GM12878 (cell line): ENCODE results near the gene CLNS1A. TPM values are rescaled to one million over a fixed set of nuclear protein-coding genes. Genes with fewer than 3 reads are reported as not detected.

ENCODE experiments used
- ATAC-seq: fragments of 200-7000 bp; cut with Tn5 transposase; 3 replicates; pipeline ENCODE4 v1.9.1; 2020; ENCODE audit warnings: mild to moderate bottlenecking, moderate library complexity
- BruUV-seq: library from RNA; stranded (reverse); fragments of 400-500 nt; replicated peaks from 2 replicates; lab custom pipeline; 2021; lab: Mats Ljungman, UMichigan
- CTCF ChIA-PET: fragments of 300-600 bp; sonication (Branson Sonifier 250); formaldehyde crosslinking; extraction: SDS; loops from one replicate; lab custom pipeline; 2021; ENCODE audit warnings: inconsistent platforms; lab: Yijun Ruan, JAX
- POLR2A ChIA-PET: fragments of 350-600 bp; formaldehyde crosslinking; extraction: SDS; loops from one replicate; lab custom pipeline; 2021; ENCODE audit warnings: inconsistent platforms; lab: Charles Lee
- RAD21 ChIA-PET: fragments of 300-600 bp; sonication (Branson Sonifier 250); formaldehyde crosslinking; loops from one replicate; lab custom pipeline; 2023; ENCODE audit warnings: antibody characterized with exemption; ENCODE audit not compliant: unreplicated experiment; lab: Charles Lee
- SMC1A ChIA-PET: fragments of 300-600 bp; sonication (Branson Sonifier 250); formaldehyde crosslinking; loops from one replicate; lab custom pipeline; 2023; ENCODE audit not compliant: unreplicated experiment, uncharacterized antibody; lab: Charles Lee
- DNase-seq: peaks from one replicate; pipeline ENCODE4 v3.0.0-alpha.2; 2011; ENCODE audit warnings: low read depth, low spot score
- FAIRE-seq: peaks from 3 replicates; lab custom pipeline; 2011; peaks lifted over from hg19 to GRCh38; lab: Jason Lieb, UNC
- H2AFZ ChIP-seq: 2 replicates; pipeline ENCODE4 v1.6.0; 2011; ENCODE audit warnings: low read depth, low read length, control low read depth; ENCODE audit not compliant: control insufficient read depth
- H3K27ac ChIP-seq: 2 replicates; pipeline ENCODE4 v1.5.1; 2011; ENCODE audit warnings: control low read depth; ENCODE audit not compliant: control insufficient read depth, insufficient read depth
- H3K27me3 ChIP-seq, 2 experiments: replicated peaks in 1 of 2; 2 replicates each; pipeline versions ENCODE4 v1.6.0 to v1.6.1; 2011; ENCODE audit warnings: low read length in 1 of 2; ENCODE audit not compliant: control insufficient read depth in 2 of 2, insufficient read depth in 2 of 2
- H3K36me3 ChIP-seq, 2 experiments: 2 replicates each; pipeline ENCODE4 v1.5.1; 2011; ENCODE audit warnings: low read length in 1 of 2; ENCODE audit not compliant: control insufficient read depth in 2 of 2, insufficient read depth in 2 of 2
- H3K4me1 ChIP-seq: 2 replicates; pipeline ENCODE4 v1.6.1; 2011; ENCODE audit warnings: mild to moderate bottlenecking, low read length, moderate library complexity, mixed read lengths; ENCODE audit not compliant: control insufficient read depth, insufficient read depth
- H3K4me2 ChIP-seq: 2 replicates; pipeline ENCODE4 v1.6.0; 2011; ENCODE audit warnings: control low read depth; ENCODE audit not compliant: control insufficient read depth, insufficient read depth
- H3K4me3 ChIP-seq: fragments of 200-600 bp; sonication (generic); 2 replicates; pipeline ENCODE4 v1.5.1; 2016
- H3K79me2 ChIP-seq: 2 replicates; pipeline ENCODE4 v1.6.0; 2011; ENCODE audit warnings: low read length; ENCODE audit not compliant: control insufficient read depth, insufficient read depth
- H3K9ac ChIP-seq: 2 replicates; pipeline ENCODE4 v1.8.0; 2011; ENCODE audit warnings: low read length, control low read depth, mixed read lengths; ENCODE audit not compliant: control insufficient read depth, insufficient read depth
- H3K9me3 ChIP-seq: replicated peaks from 3 replicates; pipeline ENCODE4 v1.5.1; 2011; ENCODE audit warnings: mild to moderate bottlenecking, low read length; ENCODE audit not compliant: control insufficient read depth, insufficient read depth
- H4K20me1 ChIP-seq: 2 replicates; pipeline ENCODE4 v1.6.0; 2011; ENCODE audit not compliant: control insufficient read depth, insufficient read depth
- IKZF2 ChIP-seq, 2 experiments: fragments of 450-650 bp; IDR thresholded peaks; 2 replicates each; pipeline ENCODE4 v1.6.1; 2017; ENCODE audit warnings: mild to moderate bottlenecking in 2 of 2, moderate library complexity in 2 of 2
- SPI1 ChIP-seq: IDR thresholded peaks from 2 replicates; pipeline ENCODE4 v1.6.1; 2011; ENCODE audit warnings: low read depth, mild to moderate bottlenecking, low read length, moderate library complexity, borderline replicate concordance; ENCODE audit not compliant: insufficient read depth
- WGBS: methylation state at CpG from one replicate; pipeline ENCODE4 v1.1.6; 2016; ENCODE audit warnings: low lambda C conversion rate; ENCODE audit not compliant: insufficient replicate concordance, insufficient coverage; ENCODE audit errors: missing lambda C conversion rate; 5-methylcytosine and 5-hydroxymethylcytosine counted together
- in situ Hi-C: fragments of 300-500 bp; cut with MboI; formaldehyde crosslinking; loops from 9 replicates; pipeline ENCODE4 v1.14.3; 2018; ENCODE audit warnings: mixed read lengths
- intact Hi-C: fragments of 100-400 bp; cut with micrococcal nuclease; formaldehyde crosslinking; loops from one replicate; pipeline ENCODE4 v1.14.2; 2022; ENCODE audit not compliant: unreplicated experiment
- polyA plus RNA-seq, 11 experiments: library from polyadenylated mRNA; depleted of rRNA in 4 of 11; unstranded in 6 of 11; stranded (reverse) in 5 of 11; fragments of >200 nt; fragmentation: Nextera tagmentation in 4 of 11; fragmentation: Illumina TruSeq in 1 of 11; extraction: Ambion mirVana in 4 of 11; extraction: Trizol in 1 of 11; gene quantifications; 1 replicate in 1 of 11; 2 replicates in 10 of 11; pipeline versions ENCODE4 v1.2.1 to v1.2.3, GENCODE V29; 2011 to 2016; ENCODE audit warnings: inconsistent platforms in 2 of 11, missing spikeins in 2 of 11, low read depth in 1 of 11
- total RNA-seq, 4 experiments: library from RNA; depleted of rRNA in 3 of 4; stranded (reverse); fragments of >200 nt in 3 of 4; fragmentation: Illumina TruSeq in 1 of 4; extraction: Trizol in 1 of 4; gene quantifications; 2 replicates each; pipeline versions ENCODE4 v1.2.1 to v1.2.3, GENCODE V29; 2013 to 2021
- TF ChIP-seq, protein P1 (sequence below): fragments of 450-650 bp; formaldehyde crosslinking; IDR thresholded peaks from 2 replicates; pipeline ENCODE4 v1.4.0; 2020; ENCODE audit warnings: mild to moderate bottlenecking, moderate library complexity

Gene CLNS1A
- total and polyA plus RNA-seq, 10 of the 15 experiments (the other 5 are each of a cell fraction or from before 2014, with no cell fraction given): 74.1 to 247 (median 167) TPM

- Histone ChIP-seq H3K9me3 (no peaks in the 10 kb centered on the region), H3K36me3 (no peaks in the 10 kb centered on the region), H3K79me2 (no peaks in the 10 kb centered on the region), H3K4me2 (no peak overlapping the region), H3K27me3 (no peaks in the 10 kb centered on the region), H3K4me3 (no peak overlapping the region), H3K4me1 (peaks cover 7% of the 10 kb centered on the region; the same call in 1 of the 2 replicates), H2AFZ (no peak overlapping the region), H3K9ac (no peak overlapping the region), H3K27ac (no peak overlapping the region), H4K20me1 (no peaks in the 10 kb centered on the region)
- SMC1A ChIA-PET: interaction anchor here (1.4 to 1.8 kb wide), 3 partner anchors 20 to 41 kb away, joined by 3 to 5 read pairs (median 4); no protein-coding TSS in a partner anchor
- in situ Hi-C loops (no loop called here), intact Hi-C loops (no loop called here)
- no TSS peak for BruUV-seq
- FAIRE-seq: peak; percentile 18
- POLR2A ChIA-PET: interaction anchor here (0.6 to 1.7 kb wide), 4 partner anchors 12 to 384 kb away, joined by 3 to 5 read pairs (median 3); no protein-coding TSS in a partner anchor
- ATAC-seq: peak; percentile 48
- no peak for DNase-seq
- CTCF ChIA-PET: interaction anchor here (0.6 to 2.4 kb wide), 5 partner anchors 41 to 531 kb away, joined by 3 to 6 read pairs (median 4); no protein-coding TSS in a partner anchor
- RAD21 ChIA-PET: no interaction called here
- WGBS: 5% methylated on average over 1 of the region's 1 CpG
- TF ChIP-seq SPI1: peak; percentile 83
- TF ChIP-seq, protein P1, sequence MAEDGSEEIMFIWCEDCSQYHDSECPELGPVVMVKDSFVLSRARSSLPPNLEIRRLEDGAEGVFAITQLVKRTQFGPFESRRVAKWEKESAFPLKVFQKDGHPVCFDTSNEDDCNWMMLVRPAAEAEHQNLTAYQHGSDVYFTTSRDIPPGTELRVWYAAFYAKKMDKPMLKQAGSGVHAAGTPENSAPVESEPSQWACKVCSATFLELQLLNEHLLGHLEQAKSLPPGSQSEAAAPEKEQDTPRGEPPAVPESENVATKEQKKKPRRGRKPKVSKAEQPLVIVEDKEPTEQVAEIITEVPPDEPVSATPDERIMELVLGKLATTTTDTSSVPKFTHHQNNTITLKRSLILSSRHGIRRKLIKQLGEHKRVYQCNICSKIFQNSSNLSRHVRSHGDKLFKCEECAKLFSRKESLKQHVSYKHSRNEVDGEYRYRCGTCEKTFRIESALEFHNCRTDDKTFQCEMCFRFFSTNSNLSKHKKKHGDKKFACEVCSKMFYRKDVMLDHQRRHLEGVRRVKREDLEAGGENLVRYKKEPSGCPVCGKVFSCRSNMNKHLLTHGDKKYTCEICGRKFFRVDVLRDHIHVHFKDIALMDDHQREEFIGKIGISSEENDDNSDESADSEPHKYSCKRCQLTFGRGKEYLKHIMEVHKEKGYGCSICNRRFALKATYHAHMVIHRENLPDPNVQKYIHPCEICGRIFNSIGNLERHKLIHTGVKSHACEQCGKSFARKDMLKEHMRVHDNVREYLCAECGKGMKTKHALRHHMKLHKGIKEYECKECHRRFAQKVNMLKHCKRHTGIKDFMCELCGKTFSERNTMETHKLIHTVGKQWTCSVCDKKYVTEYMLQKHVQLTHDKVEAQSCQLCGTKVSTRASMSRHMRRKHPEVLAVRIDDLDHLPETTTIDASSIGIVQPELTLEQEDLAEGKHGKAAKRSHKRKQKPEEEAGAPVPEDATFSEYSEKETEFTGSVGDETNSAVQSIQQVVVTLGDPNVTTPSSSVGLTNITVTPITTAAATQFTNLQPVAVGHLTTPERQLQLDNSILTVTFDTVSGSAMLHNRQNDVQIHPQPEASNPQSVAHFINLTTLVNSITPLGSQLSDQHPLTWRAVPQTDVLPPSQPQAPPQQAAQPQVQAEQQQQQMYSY (CRISPR knock-in tag): no peak
- peak in 1 of 2 experiments; percentile 14; a peak in 1 of 4 replicates for TF ChIP-seq IKZF2 (IDR thresholded peaks at IDR 0.05)
These were observed 23.4 kb upstream of the CLNS1A start for GRCh38 chr11:77660947-77661346.
